Sigmoid colon (tissue), 4 donors: ENCODE measurements around the gene TMIGD2.

ENCODE experiments used
- CTCF ChIP-seq, 4 experiments: fragments of 450-650 bp in 3 of 4; fragments of 200-600 bp in 1 of 4; IDR thresholded peaks; one replicate each; pipeline ENCODE4 v1.5.1; 2016 to 2019; ENCODE audit warnings: antibody characterized with exemption in 4 of 4, mild to moderate bottlenecking in 3 of 4, moderate library complexity in 2 of 4
- EP300 ChIP-seq, 4 donors: sonication (generic); formaldehyde crosslinking; IDR thresholded peaks; one replicate each; pipeline ENCODE4 v1.6.1; 2017; ENCODE audit warnings: antibody characterized with exemption in 4 of 4
- POLR2A ChIP-seq, 2 donors: fragments of 450-650 bp; IDR thresholded peaks; one replicate each; pipeline ENCODE4 v1.6.1; 2016; ENCODE audit warnings: antibody characterized with exemption in 2 of 2, mild to moderate bottlenecking in 2 of 2, moderate library complexity in 2 of 2
- POLR2AphosphoS5 ChIP-seq, 4 donors: sonication (generic); formaldehyde crosslinking; IDR thresholded peaks; one replicate each; pipeline ENCODE4 v1.6.1; 2017; ENCODE audit warnings: antibody characterized with exemption in 4 of 4

- no peak for TF ChIP-seq CTCF (IDR thresholded peaks at IDR 0.05)
- TF ChIP-seq POLR2A (IDR thresholded peaks at IDR 0.05): no peak
- TF ChIP-seq POLR2AphosphoS5 (IDR thresholded peaks at IDR 0.05): peak in 2 of 4 donors; percentile 48 to 50
- no peak for TF ChIP-seq EP300 (IDR thresholded peaks at IDR 0.05)
Measured at GRCh38 chr19:4328243-4328990, 26.2 kb upstream of the TMIGD2 start.
